Testis (tissue), 2 donors: ENCODE data around the gene PPCDC.

Experiments
- CTCF ChIP-seq, 3 experiments: fragments of 450-650 bp in 2 of 3; fragments of 200-600 bp in 1 of 3; sonication (generic) in 1 of 3; IDR thresholded peaks; one replicate each; pipeline ENCODE4 v1.5.1; 2016 to 2019; ENCODE audit warnings: antibody characterized with exemption in 3 of 3, mild to moderate bottlenecking in 2 of 3, moderate library complexity in 1 of 3
- POLR2A ChIP-seq: fragments of 450-650 bp; IDR thresholded peaks from one replicate; pipeline ENCODE4 v1.6.1; 2017; ENCODE audit warnings: antibody characterized with exemption, mild to moderate bottlenecking, moderate library complexity

GRCh38 chr15:75022783-75023180 lies 608 bp upstream of the PPCDC start:
- TF ChIP-seq CTCF (IDR thresholded peaks at IDR 0.05) (no peak), POLR2A (no peak)
